PFSK-1 (cell line): ENCODE data around the gene TFEC.

Experiments
- FOXP2 ChIP-seq: optimal IDR thresholded peaks from 2 replicates; pipeline ENCODE3; 2011; ENCODE audit warnings: borderline replicate concordance, control low read depth, inconsistent platforms; ENCODE audit not compliant: insufficient read depth; ENCODE audit errors: extremely low read length, extremely low read depth
- POLR2AphosphoS5 ChIP-seq: IDR thresholded peaks from 2 replicates; pipeline ENCODE4 v1.6.1; 2012; ENCODE audit warnings: low read depth, mild to moderate bottlenecking, control low read depth, low read length, moderate library complexity
- REST ChIP-seq, 2 experiments: IDR thresholded peaks; 2 replicates each; pipeline versions ENCODE4 v1.6.1 to v1.8.0; 2011 to 2012; ENCODE audit warnings: low read depth in 2 of 2, low read length in 2 of 2, control low read depth in 1 of 2, inconsistent platforms in 1 of 2, mild to moderate bottlenecking in 1 of 2, moderate library complexity in 1 of 2; ENCODE audit not compliant: insufficient read depth in 1 of 2
- SIN3A ChIP-seq: IDR thresholded peaks from 2 replicates; pipeline ENCODE4 v1.6.1; 2012; ENCODE audit warnings: mild to moderate bottlenecking, low read length, moderate library complexity, borderline replicate concordance; ENCODE audit not compliant: insufficient read depth
- TAF1 ChIP-seq: IDR thresholded peaks from 2 replicates; pipeline ENCODE4 v1.6.1; 2012; ENCODE audit warnings: low read length, control low read depth, borderline replicate concordance; ENCODE audit not compliant: insufficient read depth

Gene TFEC

GRCh38 chr7:115968171-115968570 lies 62.4 kb downstream of the TFEC start:
- no peak for TF ChIP-seq TAF1
- TF ChIP-seq FOXP2, result no peak
- no peak for TF ChIP-seq POLR2AphosphoS5
- no peak for TF ChIP-seq REST (IDR thresholded peaks at IDR 0.05; ENCODE audit: insufficient read depth in 1 of 2, low read depth in 2 of 2, low read length in 2 of 2)
- TF ChIP-seq SIN3A, result no peak

GRCh38 chr7:115965796-115966475 lies 64.6 kb downstream of the TFEC start:
- TF ChIP-seq POLR2AphosphoS5 (no peak), REST (IDR thresholded peaks at IDR 0.05; ENCODE audit: insufficient read depth in 1 of 2, low read depth in 2 of 2, low read length in 2 of 2) (no peak), TAF1 (no peak), FOXP2 (no peak), SIN3A (no peak)

- no peak for TF ChIP-seq REST (IDR thresholded peaks at IDR 0.05; ENCODE audit: insufficient read depth in 1 of 2, low read depth in 2 of 2, low read length in 2 of 2)
These were observed 65.3 kb downstream of the TFEC start for GRCh38 chr7:115965236-115965635.

GRCh38 chr7:115964799-115965198 lies 65.8 kb downstream of the TFEC start:
- no peak for TF ChIP-seq REST (IDR thresholded peaks at IDR 0.05; ENCODE audit: insufficient read depth in 1 of 2, low read depth in 2 of 2, low read length in 2 of 2)

GRCh38 chr7:115962340-115962739 lies 68.2 kb downstream of the TFEC start:
- no peak for TF ChIP-seq SIN3A
- no peak for TF ChIP-seq POLR2AphosphoS5
- TF ChIP-seq REST (IDR thresholded peaks at IDR 0.05; ENCODE audit: insufficient read depth in 1 of 2, low read depth in 2 of 2, low read length in 2 of 2), result no peak
- TF ChIP-seq FOXP2, result no peak
- TF ChIP-seq TAF1, result no peak
